Endothelial cell of umbilical vein (primary cell): ENCODE measurements around the gene NUMA1. TPM values are rescaled to one million over a fixed set of nuclear protein-coding genes. Genes with fewer than 3 reads are reported as not detected.

Experiments
- BruUV-seq: library from RNA; stranded (reverse); fragments of 400-500 nt; replicated peaks from 2 replicates; lab custom pipeline; 2021; lab: Mats Ljungman, UMichigan
- CTCF ChIA-PET: fragments of 300-600, 350-600 bp; sonication (Branson Sonifier 250); formaldehyde crosslinking; loops from one replicate; lab custom pipeline; 2021; ENCODE audit warnings: antibody characterized with exemption, inconsistent platforms; lab: Charles Lee
- POLR2A ChIA-PET: fragments of 300-600, 350-600 bp; sonication (Branson Sonifier 250); formaldehyde crosslinking; loops from one replicate; lab custom pipeline; 2021; ENCODE audit warnings: antibody characterized with exemption, inconsistent platforms; lab: Charles Lee
- DNase-seq: peaks from one replicate; pipeline ENCODE4 v3.0.0-alpha.2; 2011; ENCODE audit warnings: low read depth, low spot score
- FAIRE-seq: peaks from 2 replicates; lab custom pipeline; 2011; peaks lifted over from hg19 to GRCh38; lab: Jason Lieb, UNC
- H2AFZ ChIP-seq: 2 replicates; pipeline ENCODE4 v1.6.0; 2012; ENCODE audit warnings: low read depth, low read length, control low read depth, inconsistent platforms
- H3K27ac ChIP-seq: 2 replicates; pipeline ENCODE4 v1.5.1; 2011; ENCODE audit warnings: low read depth, mild to moderate bottlenecking, control low read depth, low read length, moderate library complexity; ENCODE audit not compliant: insufficient read depth
- H3K27me3 ChIP-seq, 2 experiments: 2 replicates each; pipeline versions ENCODE4 v1.6.0 to v1.6.1; 2011; ENCODE audit warnings: low read length in 2 of 2, mixed read lengths in 1 of 2; ENCODE audit not compliant: control insufficient read depth in 2 of 2, insufficient read depth in 2 of 2
- H3K36me3 ChIP-seq, 2 experiments: 2 replicates in 1 of 2; 3 replicates in 1 of 2; pipeline ENCODE4 v1.5.1; 2011; ENCODE audit warnings: low read length in 2 of 2, mild to moderate bottlenecking in 1 of 2, moderate library complexity in 1 of 2; ENCODE audit not compliant: control insufficient read depth in 2 of 2, insufficient read depth in 2 of 2; ENCODE audit errors: extremely low read depth in 1 of 2
- H3K4me1 ChIP-seq: 3 replicates; pipeline ENCODE4 v1.5.1; 2011; ENCODE audit warnings: mild to moderate bottlenecking, low read length; ENCODE audit not compliant: control insufficient read depth, insufficient read depth; ENCODE audit errors: extremely low read depth
- H3K4me2 ChIP-seq: 2 replicates; pipeline ENCODE4 v1.6.1; 2011; ENCODE audit warnings: low read length, control low read depth, mixed read lengths; ENCODE audit not compliant: insufficient read depth
- H3K4me3 ChIP-seq, 3 experiments: fragments of 200-600 bp in 1 of 3; sonication (generic), shearing (Covaris generic) in 1 of 3; replicated peaks in 1 of 3; 2 replicates each; pipeline ENCODE4 v1.5.1; 2011 to 2016; ENCODE audit warnings: control low read depth in 3 of 3, low read length in 3 of 3, mild to moderate bottlenecking in 2 of 3, inconsistent platforms in 1 of 3, low read depth in 1 of 3, moderate library complexity in 1 of 3; ENCODE audit not compliant: insufficient read depth in 1 of 3
- H3K79me2 ChIP-seq: 2 replicates; pipeline ENCODE4 v1.6.0; 2012; ENCODE audit warnings: low read length, inconsistent platforms; ENCODE audit not compliant: control insufficient read depth, insufficient read depth
- H3K9ac ChIP-seq: replicated peaks from 2 replicates; pipeline ENCODE3; 2011; ENCODE audit warnings: low read length, control low read depth; ENCODE audit not compliant: insufficient read depth; ENCODE audit errors: extremely low read depth
- H3K9me1 ChIP-seq: replicated peaks from 3 replicates; pipeline ENCODE4 v1.6.0; 2011; ENCODE audit warnings: mild to moderate bottlenecking, low read length; ENCODE audit not compliant: control insufficient read depth, insufficient read depth; ENCODE audit errors: extremely low read depth
- H3K9me3 ChIP-seq: replicated peaks from 2 replicates; pipeline ENCODE4 v1.5.1; 2012; ENCODE audit warnings: low read length, inconsistent platforms; ENCODE audit not compliant: control insufficient read depth, insufficient read depth
- H4K20me1 ChIP-seq: replicated peaks from 2 replicates; pipeline ENCODE3; 2011; ENCODE audit warnings: mild to moderate bottlenecking, low read length; ENCODE audit not compliant: control insufficient read depth, insufficient read depth; ENCODE audit errors: extremely low read depth
- EZH2 ChIP-seq: IDR thresholded peaks from 2 replicates; pipeline ENCODE4 v1.6.1; 2012; ENCODE audit warnings: borderline replicate concordance, low read depth, mild to moderate bottlenecking, moderate library complexity, low read length, inconsistent platforms; ENCODE audit not compliant: severe bottlenecking
- FOS ChIP-seq: IDR thresholded peaks from 2 replicates; pipeline ENCODE4 v1.6.1; 2011; ENCODE audit warnings: mild to moderate bottlenecking, low read length, moderate library complexity, borderline replicate concordance; ENCODE audit not compliant: insufficient read depth
- GATA2 ChIP-seq: IDR thresholded peaks from 2 replicates; pipeline ENCODE4 v1.7.0; 2011; ENCODE audit warnings: low read depth, mild to moderate bottlenecking, moderate library complexity, mixed read lengths, low read length; ENCODE audit not compliant: insufficient read length, insufficient read depth
- JUN ChIP-seq: IDR thresholded peaks from 2 replicates; pipeline ENCODE4 v1.6.1; 2011; ENCODE audit warnings: borderline replicate concordance, low read depth; ENCODE audit not compliant: insufficient read length, insufficient read depth
- MYC ChIP-seq: IDR thresholded peaks from one replicate; pipeline ENCODE4 v1.6.1; 2011; ENCODE audit warnings: mild to moderate bottlenecking, low read depth, low read length
- POLR2A ChIP-seq: IDR thresholded peaks from 2 replicates; pipeline ENCODE4 v1.6.1; 2012; ENCODE audit warnings: low read depth, mild to moderate bottlenecking, control low read depth, low read length
- POLR2AphosphoS5 ChIP-seq: IDR thresholded peaks from 2 replicates; pipeline ENCODE4 v1.6.1; 2012; ENCODE audit warnings: low read depth, mild to moderate bottlenecking, control low read depth, low read length, moderate library complexity; ENCODE audit not compliant: insufficient read depth
- dilution Hi-C: fragments of 300-500 bp; cut with MboI; formaldehyde crosslinking; loops from one replicate; pipeline ENCODE4 v1.15.0; 2019; ENCODE audit warnings: low sequenced_read_pairs; ENCODE audit not compliant: extremely low pct_ligation_motif_present
- intact Hi-C: fragments of 100-400 bp; cut with micrococcal nuclease; formaldehyde crosslinking; loops from one replicate; pipeline ENCODE4 v1.10.0; 2022
- polyA plus RNA-seq, 4 experiments: library from polyadenylated mRNA; depleted of rRNA in 3 of 4; stranded (reverse) in 3 of 4; unstranded in 1 of 4; fragments of >200 nt; gene quantifications; 2 replicates each; pipeline versions ENCODE4 v1.2.1 to v1.2.3, GENCODE V29; 2011 to 2012; ENCODE audit warnings: missing spikeins in 1 of 4
- total RNA-seq: library from RNA; stranded (reverse); gene quantifications from 2 replicates; pipeline ENCODE4 v1.2.3, GENCODE V29; 2021
- TF ChIP-seq, protein P1 (sequence below), 2 donors: IDR thresholded peaks; 1 replicate in 1 of 2; 2 replicates in 1 of 2; pipeline ENCODE4 v1.5.1; 2011; ENCODE audit warnings: low read length in 2 of 2, mild to moderate bottlenecking in 2 of 2, moderate library complexity in 2 of 2, control low read depth in 1 of 2, inconsistent platforms in 1 of 2, low read depth in 1 of 2; ENCODE audit not compliant: insufficient read depth in 1 of 2; ENCODE audit errors: extremely low read depth in 1 of 2
- TF ChIP-seq, protein P2 (sequence below): IDR thresholded peaks from 2 replicates; pipeline ENCODE4 v1.6.1; 2011; ENCODE audit not compliant: insufficient read depth, insufficient read length

Gene NUMA1
- total and polyA plus RNA-seq, 2 donors (not counting 3 experiments of a cell fraction or from before 2014, with no cell fraction given) = 120 to 164 TPM

DNA sequence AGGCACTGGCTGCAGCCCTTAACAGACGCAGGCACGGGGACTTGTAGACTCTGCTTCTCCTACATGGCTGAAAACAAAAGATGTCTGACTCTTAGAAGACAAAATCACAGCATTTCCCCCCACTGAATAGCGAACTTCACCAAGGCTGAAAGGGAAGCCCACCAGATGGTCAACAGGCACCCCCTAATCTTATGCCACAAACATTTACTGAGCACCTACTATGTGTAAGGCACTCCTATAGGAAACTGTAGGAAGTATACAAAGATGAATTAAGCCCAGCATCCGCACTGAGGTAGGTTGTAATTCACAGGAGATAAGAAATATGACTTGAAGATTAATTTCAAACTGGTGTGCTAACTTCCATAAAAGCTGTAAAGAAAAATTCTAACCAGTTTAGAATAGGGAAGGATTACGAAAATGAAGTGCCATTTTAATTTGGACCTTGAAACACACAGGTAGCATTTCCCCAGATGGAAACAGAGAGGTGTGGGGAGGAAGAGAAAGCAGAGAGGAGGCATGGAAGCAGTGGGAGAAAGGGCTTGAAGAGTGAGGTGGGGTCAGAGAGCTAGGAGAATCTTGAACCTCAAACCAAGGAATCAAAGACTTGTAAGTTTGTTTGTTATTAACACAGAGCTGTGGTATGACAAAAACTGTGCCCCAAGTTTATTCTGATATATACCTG is 38.1 kb downstream of the NUMA1 start:
- Histone ChIP-seq H3K9me1 (no peaks in the 10 kb centered on the region), H3K4me3 (peak overlapping the region in 2 of 3 experiments; percentile 16 to 58), H4K20me1 (no peaks in the 10 kb centered on the region), H3K4me1 (peaks cover 38% of the 10 kb centered on the region), H3K27me3 (no peaks in the 10 kb centered on the region), H3K79me2 (peaks cover 49% of the 10 kb centered on the region), H2AFZ (peak overlapping the region; percentile 19), H3K9ac (peak overlapping the region; percentile 92), H3K4me2 (peak overlapping the region; percentile 70), H3K9me3 (no peaks in the 10 kb centered on the region), H3K36me3 (no peaks in the 10 kb centered on the region), H3K27ac (peak overlapping the region; percentile 90)
- TF ChIP-seq JUN = no peak
- TF ChIP-seq, protein P1, sequence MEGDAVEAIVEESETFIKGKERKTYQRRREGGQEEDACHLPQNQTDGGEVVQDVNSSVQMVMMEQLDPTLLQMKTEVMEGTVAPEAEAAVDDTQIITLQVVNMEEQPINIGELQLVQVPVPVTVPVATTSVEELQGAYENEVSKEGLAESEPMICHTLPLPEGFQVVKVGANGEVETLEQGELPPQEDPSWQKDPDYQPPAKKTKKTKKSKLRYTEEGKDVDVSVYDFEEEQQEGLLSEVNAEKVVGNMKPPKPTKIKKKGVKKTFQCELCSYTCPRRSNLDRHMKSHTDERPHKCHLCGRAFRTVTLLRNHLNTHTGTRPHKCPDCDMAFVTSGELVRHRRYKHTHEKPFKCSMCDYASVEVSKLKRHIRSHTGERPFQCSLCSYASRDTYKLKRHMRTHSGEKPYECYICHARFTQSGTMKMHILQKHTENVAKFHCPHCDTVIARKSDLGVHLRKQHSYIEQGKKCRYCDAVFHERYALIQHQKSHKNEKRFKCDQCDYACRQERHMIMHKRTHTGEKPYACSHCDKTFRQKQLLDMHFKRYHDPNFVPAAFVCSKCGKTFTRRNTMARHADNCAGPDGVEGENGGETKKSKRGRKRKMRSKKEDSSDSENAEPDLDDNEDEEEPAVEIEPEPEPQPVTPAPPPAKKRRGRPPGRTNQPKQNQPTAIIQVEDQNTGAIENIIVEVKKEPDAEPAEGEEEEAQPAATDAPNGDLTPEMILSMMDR (IDR thresholded peaks at IDR 0.05; ENCODE audit: extremely low read depth in 1 of 2, insufficient read depth in 1 of 2, low read depth in 1 of 2, low read length in 2 of 2) = no peak
- no peak for TF ChIP-seq MYC
- TF ChIP-seq, protein P2, sequence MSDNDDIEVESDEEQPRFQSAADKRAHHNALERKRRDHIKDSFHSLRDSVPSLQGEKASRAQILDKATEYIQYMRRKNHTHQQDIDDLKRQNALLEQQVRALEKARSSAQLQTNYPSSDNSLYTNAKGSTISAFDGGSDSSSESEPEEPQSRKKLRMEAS = no peak
- no peak for TF ChIP-seq FOS
- TF ChIP-seq GATA2 = no peak
- no peak for TF ChIP-seq POLR2AphosphoS5
- no peak for TF ChIP-seq EZH2
- no peak for TF ChIP-seq POLR2A
- POLR2A ChIA-PET = no interaction called here
- intact Hi-C loops = no loop called here
- dilution Hi-C loops = no loop called here
- CTCF ChIA-PET = interaction anchor here (1.1 to 5.2 kb wide), 2 partner anchors 28 to 49 kb away, joined by 3 to 48 read pairs; no protein-coding TSS in a partner anchor
- BruUV-seq = TSS peak; percentile 58
- DNase-seq (no peak), FAIRE-seq (no peak)
